ENCODE data around the gene SFRP5.

Gene SFRP5

GRCh38 chr10:97744405-97745035 is 27.3 kb downstream of the SFRP5 start:
- H3K36me3 ChIP-seq (ENCODE audit: insufficient read depth, low read length) = peaks cover 47% of the 10 kb centered on the region
- no peak overlapping the region for H3K9ac ChIP-seq (ENCODE audit: low read length)
- no peaks in the 10 kb centered on the region for H3K9me3 ChIP-seq (ENCODE audit: low read length)
- H3K27ac ChIP-seq (ENCODE audit: low read depth, low read length) = no peak overlapping the region
- H3K4me3 ChIP-seq (ENCODE audit: low read depth in 1 of 2, low read length in 2 of 2) = no peak overlapping the region
- H3K4me1 ChIP-seq (ENCODE audit: insufficient read depth, low read length) = no peaks in the 10 kb centered on the region
- H3K27me3 ChIP-seq (ENCODE audit: control insufficient read depth in 1 of 2, insufficient read depth in 2 of 2, low read length in 2 of 2) = no peaks in the 10 kb centered on the region

- H3K9ac ChIP-seq (ENCODE audit: low read length) = no peak overlapping the region
- no peak overlapping the region for H3K27ac ChIP-seq (ENCODE audit: low read depth, low read length)
- H3K9me3 ChIP-seq (ENCODE audit: low read length) = no peaks in the 10 kb centered on the region
- peaks cover 4% of the 10 kb centered on the region for H3K4me1 ChIP-seq (ENCODE audit: insufficient read depth, low read length)
- no peak overlapping the region for H3K4me3 ChIP-seq (ENCODE audit: low read depth in 1 of 2, low read length in 2 of 2)
- H3K36me3 ChIP-seq (ENCODE audit: insufficient read depth, low read length) = peaks cover 40% of the 10 kb centered on the region
- no peaks in the 10 kb centered on the region for H3K27me3 ChIP-seq (ENCODE audit: control insufficient read depth in 1 of 2, insufficient read depth in 2 of 2, low read length in 2 of 2)
Observed at GRCh38 chr10:97743169-97743943, 28.4 kb downstream of the SFRP5 start.

- Histone ChIP-seq H3K27me3 (ENCODE audit: control insufficient read depth in 1 of 2, insufficient read depth in 2 of 2, low read length in 2 of 2) (no peaks in the 10 kb centered on the region), H3K4me1 (ENCODE audit: insufficient read depth, low read length) (peaks cover 15% of the 10 kb centered on the region), H3K9me3 (ENCODE audit: low read length) (no peaks in the 10 kb centered on the region), H3K27ac (ENCODE audit: low read depth, low read length) (no peak overlapping the region), H3K9ac (ENCODE audit: low read length) (no peak overlapping the region), H3K4me3 (ENCODE audit: low read depth in 1 of 2, low read length in 2 of 2) (no peak overlapping the region), H3K36me3 (ENCODE audit: insufficient read depth, low read length) (peaks cover 27% of the 10 kb centered on the region)
Observed at GRCh38 chr10:97740613-97741012, 31.2 kb downstream of the SFRP5 start.

- Histone ChIP-seq H3K27ac (ENCODE audit: low read depth, low read length) (no peak overlapping the region), H3K36me3 (ENCODE audit: insufficient read depth, low read length) (peaks cover 10% of the 10 kb centered on the region), H3K9ac (ENCODE audit: low read length) (no peak overlapping the region)
Observed at GRCh38 chr10:97738616-97739015, 33.2 kb downstream of the SFRP5 start.

GRCh38 chr10:97737770-97738265 is 34.0 kb downstream of the SFRP5 start:
- Histone ChIP-seq H3K4me1 (ENCODE audit: insufficient read depth, low read length) (peaks cover 15% of the 10 kb centered on the region), H3K36me3 (ENCODE audit: insufficient read depth, low read length) (peaks cover 4% of the 10 kb centered on the region), H3K27ac (ENCODE audit: low read depth, low read length) (peak overlapping the region; percentile 83), H3K9me3 (ENCODE audit: low read length) (no peaks in the 10 kb centered on the region), H3K9ac (ENCODE audit: low read length) (peak overlapping the region; percentile 68), H3K27me3 (ENCODE audit: control insufficient read depth in 1 of 2, insufficient read depth in 2 of 2, low read length in 2 of 2) (no peaks in the 10 kb centered on the region), H3K4me3 (ENCODE audit: low read depth in 1 of 2, low read length in 2 of 2) (peak overlapping the region; percentile 77 to 83)

More at GRCh38 chr10:97738616-97739015, 33.2 kb downstream of the SFRP5 start:
- Histone ChIP-seq H3K4me1 (ENCODE audit: insufficient read depth, low read length) (peaks cover 15% of the 10 kb centered on the region), H3K9me3 (ENCODE audit: low read length) (no peaks in the 10 kb centered on the region), H3K27me3 (ENCODE audit: control insufficient read depth in 1 of 2, insufficient read depth in 2 of 2, low read length in 2 of 2) (no peaks in the 10 kb centered on the region), H3K4me3 (ENCODE audit: low read depth in 1 of 2, low read length in 2 of 2) (peak overlapping the region in 1 of 2 donors; percentile 77)

GRCh38 chr10:97736902-97737769 is 34.7 kb downstream of the SFRP5 start, which contains the start of gene ZFYVE27:
TSS of gene ZFYVE27 (plus strand) at chr10:97737128. CDS start at chr10:97738478, 1,350 bp downstream.
- Histone ChIP-seq H3K9ac (ENCODE audit: low read length) (peak within 1 kb of the TSS; percentile 68), H3K27ac (ENCODE audit: low read depth, low read length) (peak within 1 kb of the TSS; percentile 83), H3K9me3 (ENCODE audit: low read length) (no peaks in the 10 kb centered on the region), H3K4me3 (ENCODE audit: low read depth in 1 of 2, low read length in 2 of 2) (peak within 1 kb of the TSS; percentile 77 to 83), H3K4me1 (ENCODE audit: insufficient read depth, low read length) (peaks cover 15% of the 10 kb centered on the region), H3K36me3 (ENCODE audit: insufficient read depth, low read length) (peaks cover 4% of the 10 kb centered on the region), H3K27me3 (ENCODE audit: control insufficient read depth in 1 of 2, insufficient read depth in 2 of 2, low read length in 2 of 2) (no peaks in the 10 kb centered on the region)

- H3K9me3 ChIP-seq (ENCODE audit: low read length) = no peaks in the 10 kb centered on the region
- H3K9ac ChIP-seq (ENCODE audit: low read length) = no peak overlapping the region
- peak overlapping the region; percentile 83 for H3K27ac ChIP-seq (ENCODE audit: low read depth, low read length)
- peak overlapping the region in 1 of 2 donors; percentile 77 for H3K4me3 ChIP-seq (ENCODE audit: low read depth in 1 of 2, low read length in 2 of 2)
- H3K4me1 ChIP-seq (ENCODE audit: insufficient read depth, low read length) = peaks cover 15% of the 10 kb centered on the region
- H3K27me3 ChIP-seq (ENCODE audit: control insufficient read depth in 1 of 2, insufficient read depth in 2 of 2, low read length in 2 of 2) = no peaks in the 10 kb centered on the region
- peaks cover 4% of the 10 kb centered on the region for H3K36me3 ChIP-seq (ENCODE audit: insufficient read depth, low read length)
Observed at GRCh38 chr10:97736403-97736901, 35.3 kb downstream of the SFRP5 start.

GRCh38 chr10:97734021-97734420 is 37.8 kb downstream of the SFRP5 start:
- H3K4me3 ChIP-seq (ENCODE audit: low read depth in 1 of 2, low read length in 2 of 2) = no peak overlapping the region
- peaks cover 15% of the 10 kb centered on the region for H3K4me1 ChIP-seq (ENCODE audit: insufficient read depth, low read length)
- no peaks in the 10 kb centered on the region for H3K36me3 ChIP-seq (ENCODE audit: insufficient read depth, low read length)
- no peak overlapping the region for H3K9ac ChIP-seq (ENCODE audit: low read length)
- no peaks in the 10 kb centered on the region for H3K9me3 ChIP-seq (ENCODE audit: low read length)
- H3K27ac ChIP-seq (ENCODE audit: low read depth, low read length) = no peak overlapping the region
- no peaks in the 10 kb centered on the region for H3K27me3 ChIP-seq (ENCODE audit: control insufficient read depth in 1 of 2, insufficient read depth in 2 of 2, low read length in 2 of 2)

- H3K4me1 ChIP-seq (ENCODE audit: insufficient read depth, low read length) = peaks cover 10% of the 10 kb centered on the region
- no peaks in the 10 kb centered on the region for H3K9me3 ChIP-seq (ENCODE audit: low read length)
- no peak overlapping the region for H3K4me3 ChIP-seq (ENCODE audit: low read depth in 1 of 2, low read length in 2 of 2)
- H3K27me3 ChIP-seq (ENCODE audit: control insufficient read depth in 1 of 2, insufficient read depth in 2 of 2, low read length in 2 of 2) = no peaks in the 10 kb centered on the region
- H3K9ac ChIP-seq (ENCODE audit: low read length) = no peak overlapping the region
- H3K36me3 ChIP-seq (ENCODE audit: insufficient read depth, low read length) = no peaks in the 10 kb centered on the region
- no peak overlapping the region for H3K27ac ChIP-seq (ENCODE audit: low read depth, low read length)
Observed at GRCh38 chr10:97733256-97733655, 38.5 kb downstream of the SFRP5 start.

GRCh38 chr10:97732052-97732359 is 39.8 kb downstream of the SFRP5 start:
- Histone ChIP-seq H3K27ac (ENCODE audit: low read depth, low read length) (no peak overlapping the region), H3K27me3 (ENCODE audit: control insufficient read depth in 1 of 2, insufficient read depth in 2 of 2, low read length in 2 of 2) (no peaks in the 10 kb centered on the region), H3K36me3 (ENCODE audit: insufficient read depth, low read length) (no peaks in the 10 kb centered on the region), H3K9ac (ENCODE audit: low read length) (no peak overlapping the region), H3K9me3 (ENCODE audit: low read length) (no peaks in the 10 kb centered on the region), H3K4me3 (ENCODE audit: low read depth in 1 of 2, low read length in 2 of 2) (no peak overlapping the region), H3K4me1 (ENCODE audit: insufficient read depth, low read length) (peaks cover 5% of the 10 kb centered on the region)

Measured in muscle layer of colon (tissue), 2 donors.